ENCODE measurements around the gene TRIP11.

DNA sequence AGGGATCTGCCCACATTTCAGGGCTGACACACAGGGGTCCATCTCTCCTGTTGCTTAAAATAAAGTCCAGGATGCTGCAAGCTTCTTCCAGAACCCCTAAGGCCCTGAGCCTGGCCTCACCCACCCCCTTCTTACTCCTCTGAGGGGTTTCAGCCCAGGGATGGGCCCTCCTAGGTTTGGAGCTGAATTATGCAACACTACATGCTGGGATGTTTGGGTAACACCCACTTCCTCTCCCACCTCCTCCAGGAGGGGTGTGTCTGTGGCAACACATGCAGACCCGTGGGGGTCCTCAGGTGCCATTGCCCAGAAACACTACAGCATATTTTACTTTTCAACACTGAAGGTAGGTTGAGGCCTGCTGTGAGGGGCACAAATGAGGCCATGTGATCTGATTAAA is 97.7 kb downstream of the TRIP11 start:
- TF ChIP-seq, protein P1, sequence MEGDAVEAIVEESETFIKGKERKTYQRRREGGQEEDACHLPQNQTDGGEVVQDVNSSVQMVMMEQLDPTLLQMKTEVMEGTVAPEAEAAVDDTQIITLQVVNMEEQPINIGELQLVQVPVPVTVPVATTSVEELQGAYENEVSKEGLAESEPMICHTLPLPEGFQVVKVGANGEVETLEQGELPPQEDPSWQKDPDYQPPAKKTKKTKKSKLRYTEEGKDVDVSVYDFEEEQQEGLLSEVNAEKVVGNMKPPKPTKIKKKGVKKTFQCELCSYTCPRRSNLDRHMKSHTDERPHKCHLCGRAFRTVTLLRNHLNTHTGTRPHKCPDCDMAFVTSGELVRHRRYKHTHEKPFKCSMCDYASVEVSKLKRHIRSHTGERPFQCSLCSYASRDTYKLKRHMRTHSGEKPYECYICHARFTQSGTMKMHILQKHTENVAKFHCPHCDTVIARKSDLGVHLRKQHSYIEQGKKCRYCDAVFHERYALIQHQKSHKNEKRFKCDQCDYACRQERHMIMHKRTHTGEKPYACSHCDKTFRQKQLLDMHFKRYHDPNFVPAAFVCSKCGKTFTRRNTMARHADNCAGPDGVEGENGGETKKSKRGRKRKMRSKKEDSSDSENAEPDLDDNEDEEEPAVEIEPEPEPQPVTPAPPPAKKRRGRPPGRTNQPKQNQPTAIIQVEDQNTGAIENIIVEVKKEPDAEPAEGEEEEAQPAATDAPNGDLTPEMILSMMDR (conservative IDR thresholded peaks at IDR 0.05): no peak
- TF ChIP-seq ZFX (IDR thresholded peaks at IDR 0.05): no peak

All from C4-2B (cell line).